ENCODE data around the gene ZNF286A.

ZNF286A gene

GRCh38 chr17:15660077-15660476 is 39.5 kb upstream of the ZNF286A start:
- no peak for TF ChIP-seq POLR2AphosphoS5 (IDR thresholded peaks at IDR 0.05; ENCODE audit: low read depth, low read length)
- no peak for TF ChIP-seq FOXP2 (optimal IDR thresholded peaks at IDR 0.05; ENCODE audit: borderline replicate concordance, extremely low read depth, extremely low read length, insufficient read depth)
- no peak for TF ChIP-seq REST (IDR thresholded peaks at IDR 0.05; ENCODE audit: insufficient read depth in 1 of 2, low read depth in 2 of 2, low read length in 2 of 2)
- TF ChIP-seq TAF1 (IDR thresholded peaks at IDR 0.05; ENCODE audit: borderline replicate concordance, insufficient read depth, low read length): no peak
- TF ChIP-seq SIN3A (IDR thresholded peaks at IDR 0.05; ENCODE audit: borderline replicate concordance, insufficient read depth, low read length): no peak

GRCh38 chr17:15662681-15663080 is 36.9 kb upstream of the ZNF286A start:
- TF ChIP-seq REST (IDR thresholded peaks at IDR 0.05; ENCODE audit: insufficient read depth in 1 of 2, low read depth in 2 of 2, low read length in 2 of 2): no peak
- TF ChIP-seq TAF1 (IDR thresholded peaks at IDR 0.05; ENCODE audit: borderline replicate concordance, insufficient read depth, low read length): no peak
- TF ChIP-seq SIN3A (IDR thresholded peaks at IDR 0.05; ENCODE audit: borderline replicate concordance, insufficient read depth, low read length): no peak
- TF ChIP-seq FOXP2 (optimal IDR thresholded peaks at IDR 0.05; ENCODE audit: borderline replicate concordance, extremely low read depth, extremely low read length, insufficient read depth): no peak
- TF ChIP-seq POLR2AphosphoS5 (IDR thresholded peaks at IDR 0.05; ENCODE audit: low read depth, low read length): no peak

- TF ChIP-seq REST (IDR thresholded peaks at IDR 0.05; ENCODE audit: insufficient read depth in 1 of 2, low read depth in 2 of 2, low read length in 2 of 2) (no peak), POLR2AphosphoS5 (IDR thresholded peaks at IDR 0.05; ENCODE audit: low read depth, low read length) (no peak), SIN3A (IDR thresholded peaks at IDR 0.05; ENCODE audit: borderline replicate concordance, insufficient read depth, low read length) (no peak), FOXP2 (optimal IDR thresholded peaks at IDR 0.05; ENCODE audit: borderline replicate concordance, extremely low read depth, extremely low read length, insufficient read depth) (no peak), TAF1 (IDR thresholded peaks at IDR 0.05; ENCODE audit: borderline replicate concordance, insufficient read depth, low read length) (no peak)
Observed at GRCh38 chr17:15663176-15663575, 36.4 kb upstream of the ZNF286A start.

- TF ChIP-seq TAF1 (IDR thresholded peaks at IDR 0.05; ENCODE audit: borderline replicate concordance, insufficient read depth, low read length): no peak
- TF ChIP-seq FOXP2 (optimal IDR thresholded peaks at IDR 0.05; ENCODE audit: borderline replicate concordance, extremely low read depth, extremely low read length, insufficient read depth): no peak
- no peak for TF ChIP-seq POLR2AphosphoS5 (IDR thresholded peaks at IDR 0.05; ENCODE audit: low read depth, low read length)
- no peak for TF ChIP-seq REST (IDR thresholded peaks at IDR 0.05; ENCODE audit: insufficient read depth in 1 of 2, low read depth in 2 of 2, low read length in 2 of 2)
- TF ChIP-seq SIN3A (IDR thresholded peaks at IDR 0.05; ENCODE audit: borderline replicate concordance, insufficient read depth, low read length): no peak
Observed at GRCh38 chr17:15663691-15664090, 35.9 kb upstream of the ZNF286A start.
